ENCODE results near the gene GTF2A1L.
"Not testable (repeated sequence)": the region's sequence is repeated elsewhere in the genome, so short reads cannot be mapped to it uniquely, and the experiment has no call there.

The GTF2A1L gene, protein sequence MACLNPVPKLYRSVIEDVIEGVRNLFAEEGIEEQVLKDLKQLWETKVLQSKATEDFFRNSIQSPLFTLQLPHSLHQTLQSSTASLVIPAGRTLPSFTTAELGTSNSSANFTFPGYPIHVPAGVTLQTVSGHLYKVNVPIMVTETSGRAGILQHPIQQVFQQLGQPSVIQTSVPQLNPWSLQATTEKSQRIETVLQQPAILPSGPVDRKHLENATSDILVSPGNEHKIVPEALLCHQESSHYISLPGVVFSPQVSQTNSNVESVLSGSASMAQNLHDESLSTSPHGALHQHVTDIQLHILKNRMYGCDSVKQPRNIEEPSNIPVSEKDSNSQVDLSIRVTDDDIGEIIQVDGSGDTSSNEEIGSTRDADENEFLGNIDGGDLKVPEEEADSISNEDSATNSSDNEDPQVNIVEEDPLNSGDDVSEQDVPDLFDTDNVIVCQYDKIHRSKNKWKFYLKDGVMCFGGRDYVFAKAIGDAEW

DNA sequence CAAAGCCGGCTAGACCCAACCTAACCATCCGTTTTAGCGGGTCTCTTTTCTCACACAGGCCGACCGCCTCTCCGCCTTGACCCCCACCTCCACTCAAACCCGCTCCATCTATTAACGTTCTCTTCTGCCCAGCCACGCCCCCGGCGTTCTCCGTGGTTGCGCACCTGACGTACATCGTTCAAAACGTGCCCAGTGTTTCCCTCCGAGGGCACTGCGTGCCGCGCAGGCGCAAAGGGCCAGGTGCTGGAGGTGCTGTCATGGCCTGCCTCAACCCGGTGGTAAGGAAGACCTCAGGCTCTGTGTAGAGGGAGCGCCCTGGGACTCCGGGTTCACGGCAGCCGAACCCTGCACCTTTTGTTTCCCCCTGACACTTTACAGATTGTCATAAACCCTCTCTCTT, at the start of gene GTF2A1L:
Gene GTF2A1L, plus strand, starts transcription at position 239 of the 400 bp plus-strand sequence. Its CDS starts 19 bp downstream, at position 258.
- no peak for DNase-seq

DNA sequence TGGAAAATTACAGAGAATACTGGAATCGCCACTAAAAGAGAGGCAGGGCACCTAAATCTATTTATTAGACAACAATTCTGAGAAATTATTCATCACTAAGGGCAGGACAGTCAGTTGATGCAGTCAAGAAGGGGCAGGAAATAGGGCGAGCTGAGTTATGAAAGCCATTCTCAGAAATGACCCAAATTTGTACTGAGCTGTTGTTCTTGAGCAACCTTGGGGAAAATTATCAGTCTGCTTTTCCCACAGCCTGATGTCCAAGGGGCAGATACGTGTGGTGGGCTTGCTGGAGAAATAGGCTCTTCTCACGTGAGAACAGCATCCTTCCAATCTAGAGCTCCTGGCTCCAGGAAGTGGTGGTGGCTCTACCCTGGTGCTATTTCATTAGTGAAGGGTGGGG, 49.1 kb upstream of the GTF2A1L start:
- peak; percentile 34 for DNase-seq

- no peak for DNase-seq
Measured at GRCh38 chr2:48569433-48569832, 48.2 kb upstream of the GTF2A1L start.

DNA sequence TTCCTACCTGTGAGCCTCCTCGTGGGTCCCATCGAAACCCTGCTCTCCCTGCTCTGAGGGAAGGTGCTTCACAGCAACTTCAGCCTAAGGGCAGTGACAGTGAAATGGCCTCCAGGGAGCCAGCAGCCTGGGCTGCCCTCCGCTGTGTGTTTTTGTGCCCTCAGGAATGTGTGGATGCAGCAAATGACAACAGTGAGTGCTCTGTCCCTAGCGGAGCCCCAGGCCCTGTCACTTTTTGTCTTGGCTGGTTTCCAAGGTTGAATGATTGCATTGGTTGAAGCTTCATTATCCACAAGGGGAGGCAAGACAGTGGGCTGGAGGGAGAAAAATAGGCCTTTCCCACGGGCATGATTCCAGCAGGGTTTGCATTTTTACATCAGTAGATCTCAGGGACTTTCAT, 44.8 kb upstream of the GTF2A1L start:
- DNase-seq: no peak

DNA sequence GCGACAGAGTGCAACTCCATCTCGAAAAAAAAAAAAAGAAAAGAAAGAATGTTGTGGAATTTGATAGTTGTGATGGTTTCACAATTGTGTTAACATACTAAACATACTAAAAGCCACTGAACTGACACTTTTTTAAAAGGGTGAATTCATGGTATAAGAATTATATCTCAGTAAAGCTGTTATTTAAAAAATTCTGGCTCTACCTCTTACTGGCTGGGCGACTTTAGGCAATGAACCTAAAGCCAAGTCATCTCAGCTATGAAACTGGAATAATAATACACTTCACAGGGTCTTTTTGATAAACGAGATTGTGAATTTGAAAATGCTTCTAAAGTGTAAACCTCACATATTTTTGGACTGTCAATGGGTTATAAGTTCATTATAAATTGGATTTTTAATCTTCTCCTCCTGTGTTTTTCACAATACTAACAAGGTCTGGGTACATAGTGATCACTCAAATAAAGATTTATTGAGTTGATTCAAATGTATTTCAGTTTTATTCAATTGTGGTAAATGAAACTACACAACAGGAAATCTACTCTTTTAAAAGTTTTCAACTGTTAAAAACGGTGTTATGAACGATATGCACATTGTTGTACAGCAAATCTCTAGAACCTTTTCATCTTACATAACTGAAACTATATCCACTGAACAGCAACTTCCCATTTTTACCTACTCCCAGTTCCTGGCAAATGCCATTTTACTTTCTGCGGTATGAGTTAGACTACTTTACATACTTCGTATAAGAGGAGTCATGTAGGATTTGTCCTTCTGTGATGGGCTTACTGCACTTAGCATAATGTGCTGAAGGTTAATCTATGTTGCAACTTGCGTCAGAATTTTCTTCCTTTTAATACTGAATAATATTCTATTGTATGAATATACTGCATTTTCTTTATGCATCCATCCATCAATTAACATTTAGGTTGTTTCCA, 43.0 kb upstream of the GTF2A1L start:
- peak; percentile 56 for DNase-seq

DNA sequence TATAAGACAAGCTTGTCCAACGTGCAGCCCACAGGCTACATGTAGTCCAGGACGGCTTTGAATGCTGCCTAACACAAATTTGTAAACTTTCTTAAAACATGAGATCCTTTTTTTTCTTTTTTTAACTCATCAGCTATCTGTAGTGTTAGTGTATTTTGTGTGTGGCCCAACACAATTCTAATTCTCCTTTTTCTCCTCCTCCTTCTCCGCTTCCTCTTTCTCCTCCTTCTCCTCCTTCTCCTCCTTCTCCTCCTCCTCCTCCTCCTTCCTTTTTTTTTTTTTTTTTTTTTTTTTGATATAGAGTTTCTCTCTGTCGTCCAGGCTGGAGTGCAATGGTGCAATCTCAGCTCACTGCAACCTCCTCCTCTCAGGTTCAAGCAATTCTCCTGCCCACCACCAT, 39.3 kb upstream of the GTF2A1L start:
- no peak for DNase-seq

DNA sequence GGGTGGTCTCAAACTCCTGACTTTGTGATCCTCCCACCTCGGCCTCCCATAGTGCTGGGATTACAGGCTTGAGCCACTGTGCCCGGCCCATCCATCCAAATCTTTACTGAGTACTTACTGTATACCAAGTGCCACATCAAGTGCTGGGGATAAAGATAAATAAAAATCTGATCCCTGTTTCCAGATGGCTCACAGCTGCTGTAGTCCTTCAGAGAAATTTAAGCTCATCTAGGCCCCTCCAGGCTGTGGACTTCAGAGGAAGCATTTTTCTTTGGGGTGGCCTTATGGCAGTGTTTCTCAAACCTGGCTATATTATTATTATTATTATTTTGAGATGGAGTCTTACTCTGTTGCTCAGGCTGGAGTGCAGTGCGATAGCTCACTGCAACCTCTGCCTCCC, 33.7 kb upstream of the GTF2A1L start:
- no peak for DNase-seq

DNA sequence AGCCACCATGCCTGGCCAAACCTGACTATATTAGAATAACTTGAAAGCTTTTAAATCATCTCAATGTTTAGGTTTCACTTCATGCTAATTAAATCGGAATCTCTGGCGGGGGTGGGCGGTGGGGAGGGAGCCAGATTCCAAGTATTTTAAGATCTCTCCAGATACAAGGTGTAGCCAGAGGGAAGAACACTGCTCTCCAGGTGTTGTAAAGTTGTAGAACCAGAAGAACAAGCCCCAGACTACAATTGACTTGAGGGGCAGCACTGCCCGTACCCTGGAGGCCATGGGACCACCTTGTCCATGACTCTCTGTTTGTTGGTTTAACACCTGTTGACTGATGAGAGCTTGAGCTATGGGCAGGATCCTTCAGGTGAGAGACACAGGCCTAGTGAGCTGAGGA, 33.1 kb upstream of the GTF2A1L start:
- DNase-seq: no peak

GRCh38 chr2:48586433-48586832, 31.2 kb upstream of the GTF2A1L start:
- DNase-seq: no peak

GRCh38 chr2:48587560-48587959, 30.1 kb upstream of the GTF2A1L start:
- no peak for DNase-seq

DNA sequence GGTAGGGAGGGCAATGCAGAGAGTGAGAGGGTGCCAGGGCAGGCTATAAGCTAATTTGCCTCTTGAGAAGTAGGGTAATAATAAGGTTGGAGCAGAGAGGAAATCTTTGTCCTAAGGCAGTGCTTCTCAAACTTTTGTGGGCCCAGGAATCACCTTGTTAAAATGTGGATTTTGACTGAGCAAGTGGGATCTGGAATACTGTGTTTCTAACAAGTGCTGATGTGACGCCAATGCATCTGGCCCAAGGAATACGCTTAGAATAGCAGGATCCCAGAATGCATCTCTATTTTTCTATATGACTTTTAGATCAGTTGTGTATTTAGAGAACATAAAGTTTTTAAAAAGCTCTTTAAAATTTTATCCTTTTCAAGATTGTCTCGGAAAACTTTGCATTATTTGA, 29.7 kb upstream of the GTF2A1L start:
- no peak for DNase-seq

GRCh38 chr2:48588745-48589144, 28.9 kb upstream of the GTF2A1L start:
- DNase-seq: no peak

DNA sequence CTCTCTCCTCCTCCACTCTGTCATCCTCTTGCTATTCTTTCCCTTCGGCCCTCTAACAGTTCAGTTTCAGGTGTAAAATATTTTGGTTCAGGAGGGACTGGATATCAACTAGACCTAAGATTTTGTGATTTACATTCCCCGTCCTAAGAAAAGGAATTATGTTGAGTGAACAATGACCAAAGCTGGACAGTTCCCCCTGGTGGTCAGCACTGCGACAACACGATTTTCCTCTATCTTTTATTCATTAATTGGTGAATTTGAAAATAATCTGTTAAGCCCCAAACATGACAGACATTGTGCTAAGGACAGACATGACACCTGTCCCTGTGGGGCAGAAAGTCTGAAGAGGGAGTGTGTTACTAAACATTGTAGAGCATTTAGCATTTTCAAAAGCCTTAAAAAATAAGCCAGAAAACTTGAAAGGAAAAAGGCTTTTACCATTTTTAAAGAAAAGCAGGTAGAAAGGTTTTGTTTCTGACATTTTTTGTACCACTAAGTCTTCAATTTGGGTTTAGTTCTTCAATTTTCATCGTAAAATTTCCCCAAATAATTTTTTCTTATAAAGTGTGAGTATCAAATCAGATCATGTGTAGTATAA, 28.4 kb upstream of the GTF2A1L start:
- peak; percentile 49 for DNase-seq

DNA sequence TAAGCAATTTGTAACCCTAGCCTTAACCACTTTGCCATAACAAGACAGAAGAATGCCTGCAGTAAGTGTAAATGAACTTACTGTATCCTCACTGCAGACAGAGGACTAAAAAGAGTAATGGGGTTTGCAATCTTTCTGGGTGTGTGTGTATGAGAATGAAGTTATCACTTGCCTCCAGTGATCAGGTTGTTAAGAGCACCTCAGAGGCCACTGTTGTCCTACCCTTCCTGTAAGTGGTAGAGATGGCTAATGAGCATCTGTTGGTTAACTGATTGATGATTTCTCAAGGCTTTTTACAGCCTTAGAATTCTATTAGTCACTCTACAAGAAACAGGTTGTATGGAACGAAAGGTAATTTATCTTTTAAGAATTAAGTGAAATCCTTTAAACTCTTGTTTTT, 27.6 kb upstream of the GTF2A1L start:
- no peak for DNase-seq

DNA sequence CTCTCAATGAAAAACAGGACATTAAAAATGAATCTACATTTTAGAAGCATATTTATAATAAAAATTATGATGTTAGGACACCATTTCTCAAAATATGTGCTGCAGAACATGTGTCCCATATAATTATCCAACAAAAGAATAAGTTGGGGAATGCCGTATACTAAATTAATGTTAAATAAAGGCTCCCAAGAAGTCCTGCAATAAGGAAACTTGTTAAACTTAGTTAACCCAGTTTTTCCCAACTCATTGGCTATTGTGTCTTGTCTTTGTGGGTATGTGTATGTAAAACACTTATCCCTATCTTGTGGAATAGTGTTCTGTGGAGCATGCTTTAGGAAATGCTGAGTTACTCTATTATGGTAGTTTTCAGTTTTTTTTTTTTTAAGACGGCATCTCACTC, 25.6 kb upstream of the GTF2A1L start:
- no peak for DNase-seq

GRCh38 chr2:48596751-48597150, 20.9 kb upstream of the GTF2A1L start:
- DNase-seq: not testable (repeated sequence)

DNA sequence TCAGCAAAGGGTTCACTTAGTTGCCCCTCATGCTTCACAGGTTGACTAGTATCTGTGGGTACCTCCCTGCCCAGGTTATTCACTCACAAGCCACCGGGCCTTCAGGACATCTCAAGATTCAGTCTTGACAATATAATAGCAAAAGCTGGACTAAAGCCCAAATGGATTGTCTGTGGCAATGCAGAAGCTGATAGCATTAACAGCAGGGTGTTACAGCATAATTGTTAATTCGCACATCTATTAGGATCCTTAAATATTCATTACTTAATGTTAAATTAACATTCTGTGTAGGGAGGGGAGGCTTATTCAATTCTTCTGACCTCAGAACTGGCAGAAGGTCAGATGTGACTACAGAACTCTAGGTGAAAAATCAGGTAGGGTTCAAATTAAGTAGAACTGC, 20.2 kb upstream of the GTF2A1L start:
- no peak for DNase-seq

GRCh38 chr2:48600204-48600813, 17.3 kb upstream of the GTF2A1L start:
- DNase-seq: peak; percentile 62

DNA sequence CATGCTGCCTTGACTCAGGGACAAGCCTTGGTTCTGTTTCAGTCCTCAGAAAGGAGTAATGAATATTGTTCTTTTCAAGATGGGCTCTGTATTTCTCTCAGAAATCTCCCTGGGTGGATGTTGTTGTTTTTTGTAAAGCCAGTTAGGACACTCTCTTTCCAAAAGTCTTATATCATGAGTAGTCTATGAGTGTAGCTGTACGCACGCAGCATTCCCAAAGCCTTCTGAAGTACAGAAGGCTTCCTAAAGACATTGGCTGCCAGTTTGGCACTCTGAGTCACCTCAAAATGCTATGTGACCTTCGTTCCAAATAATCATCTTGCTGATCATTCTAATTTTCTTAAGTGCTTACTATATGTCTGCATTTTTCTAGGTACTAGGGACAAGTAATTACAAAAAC, 16.7 kb upstream of the GTF2A1L start:
- no peak for DNase-seq

DNA sequence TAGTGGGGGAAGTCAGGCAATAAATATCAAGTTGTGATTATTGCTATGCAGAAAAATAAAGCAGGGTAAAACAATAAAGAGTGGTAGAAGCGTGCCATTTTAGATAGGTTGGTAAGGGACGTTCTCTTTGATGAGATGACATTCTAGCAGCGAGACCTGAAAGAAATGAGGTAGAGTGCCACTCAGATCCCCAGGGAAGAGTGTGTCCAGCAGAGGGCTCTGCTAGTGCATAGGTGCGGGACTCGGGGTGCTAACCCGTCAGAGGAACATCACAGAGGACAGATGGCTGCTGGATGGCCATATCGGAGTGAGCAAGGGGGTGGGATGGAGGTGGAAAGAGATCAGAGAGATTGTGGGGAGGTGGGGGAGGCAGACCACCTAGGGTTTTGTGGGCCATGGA, 16.3 kb upstream of the GTF2A1L start:
- DNase-seq: peak; percentile 13

DNA sequence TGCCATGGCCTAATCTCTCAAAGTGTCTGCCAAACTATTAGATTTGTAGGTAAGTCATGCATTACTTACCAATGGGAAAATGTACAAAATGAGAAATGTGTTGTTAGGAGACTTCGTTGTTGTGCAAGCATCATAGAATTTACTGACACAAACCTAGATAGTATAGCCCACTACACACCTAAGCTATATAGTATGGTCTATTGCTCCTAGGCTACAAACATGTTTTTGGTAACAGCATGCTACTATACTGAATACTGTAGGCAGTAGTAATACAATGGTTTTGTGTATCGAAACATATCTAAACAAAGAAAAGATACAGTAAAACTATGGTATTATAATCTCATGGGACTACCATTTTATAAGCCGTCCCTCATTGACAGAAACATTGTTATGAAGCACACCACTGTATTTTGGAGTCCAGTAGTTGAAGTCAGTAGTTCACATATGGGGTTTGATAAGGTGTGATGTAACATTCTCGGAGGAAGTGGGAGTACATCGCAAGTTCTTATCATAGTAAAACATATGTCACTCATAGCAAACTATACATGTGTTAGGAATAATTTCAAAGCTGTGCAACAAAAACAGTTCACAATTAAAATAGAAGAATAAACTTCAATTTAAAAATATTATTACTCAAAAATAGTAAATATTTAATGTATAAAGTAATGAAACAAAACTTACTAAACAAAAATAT, 12.0 kb upstream of the GTF2A1L start:
- DNase-seq: no peak

DNA sequence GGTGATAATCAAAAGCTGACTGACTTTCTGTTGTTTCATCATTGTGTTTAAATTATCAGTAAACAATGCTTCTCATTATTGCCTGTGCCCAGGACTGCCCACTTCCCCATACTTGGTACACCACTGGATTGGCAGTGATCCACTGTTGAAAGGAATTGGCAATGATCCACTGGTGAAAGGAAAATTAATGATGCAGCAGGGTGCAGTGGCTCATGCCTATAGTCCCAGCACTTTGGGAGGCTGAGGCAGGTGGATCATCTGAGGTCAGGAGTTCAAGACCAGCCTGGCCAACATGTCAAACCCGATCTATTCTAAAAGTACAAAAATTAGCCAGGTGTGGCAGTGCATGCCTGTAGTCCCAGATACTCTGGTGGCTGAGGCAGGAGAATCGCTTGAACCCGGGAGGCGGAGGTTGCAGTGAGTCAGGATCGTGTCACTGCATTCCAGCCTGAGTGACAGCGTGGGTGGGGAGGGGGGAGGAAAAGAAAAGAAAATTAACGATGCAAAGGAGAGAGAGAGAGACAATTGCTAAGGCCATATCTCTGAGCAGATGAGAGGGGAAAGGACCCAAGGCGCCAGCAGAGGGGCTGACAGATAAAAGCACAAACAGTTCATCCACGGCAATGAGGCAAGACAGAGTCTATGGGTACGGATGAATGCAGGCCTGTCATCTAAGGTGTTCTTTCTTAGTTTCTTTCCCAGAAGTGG, 10.2 kb upstream of the GTF2A1L start:
- DNase-seq: no peak

All from suppressor macrophage treated with lipopolysaccharide for 4 hours (primary cell).